Nephron progenitor cell (in vitro differentiated cells): ENCODE measurements around the gene C1orf74.

Source experiments
- DNase-seq: peaks from one replicate; pipeline ENCODE4 v3.0.0; 2021
- H3K27ac Mint-ChIP-seq: 2 replicates; pipeline ENCODE4 v1.8.0; 2021; ENCODE audit warnings: mild to moderate bottlenecking, moderate library complexity, mixed read lengths
- H3K27me3 Mint-ChIP-seq: 2 replicates; pipeline ENCODE4 v1.8.0; 2021; ENCODE audit warnings: mild to moderate bottlenecking, low read depth, mixed read lengths; ENCODE audit not compliant: poor library complexity
- H3K36me3 Mint-ChIP-seq: 2 replicates; pipeline ENCODE4 v1.8.0; 2021; ENCODE audit warnings: low read depth, mixed read lengths
- H3K4me1 Mint-ChIP-seq: 2 replicates; pipeline ENCODE4 v1.8.0; 2021; ENCODE audit warnings: mixed read lengths
- H3K4me3 Mint-ChIP-seq: 2 replicates; pipeline ENCODE4 v1.8.0; 2021; ENCODE audit warnings: mild to moderate bottlenecking, moderate library complexity, mixed read lengths
- H3K9me3 Mint-ChIP-seq: 2 replicates; pipeline ENCODE4 v1.8.0; 2021; ENCODE audit warnings: mild to moderate bottlenecking, moderate library complexity, mixed read lengths
- CTCF ChIP-seq: fragments of 200-600 bp; sonication (generic); IDR thresholded peaks from 2 replicates; pipeline ENCODE4 v1.5.0; 2021; ENCODE audit warnings: antibody characterized with exemption

Gene C1orf74

GRCh38 chr1:209791920-209792319 is 7.6 kb upstream of the C1orf74 start:
- Mint-ChIP-seq H3K27me3 (peaks cover 71% of the 10 kb centered on the region), H3K9me3 (no peaks in the 10 kb centered on the region), H3K27ac (no peak overlapping the region), H3K36me3 (no peaks in the 10 kb centered on the region), H3K4me1 (no peaks in the 10 kb centered on the region), H3K4me3 (no peak overlapping the region)
- DNase-seq, result no peak
- TF ChIP-seq CTCF, result no peak

GRCh38 chr1:209790286-209791193 is 6.2 kb upstream of the C1orf74 start:
- Mint-ChIP-seq H3K4me1 (no peaks in the 10 kb centered on the region), H3K27me3 (peaks cover 81% of the 10 kb centered on the region), H3K27ac (no peak overlapping the region), H3K9me3 (peaks cover 5% of the 10 kb centered on the region), H3K36me3 (peaks cover under 1% of the 10 kb centered on the region), H3K4me3 (no peak overlapping the region)
- no peak for TF ChIP-seq CTCF
- DNase-seq, result no peak

GRCh38 chr1:209789245-209789644 is 4.9 kb upstream of the C1orf74 start:
- H3K9me3 Mint-ChIP-seq, result peaks cover 15% of the 10 kb centered on the region

GRCh38 chr1:209787551-209787950 is 3.2 kb upstream of the C1orf74 start:
- Mint-ChIP-seq H3K27ac (no peak overlapping the region), H3K36me3 (peaks cover 13% of the 10 kb centered on the region), H3K4me1 (peaks cover 17% of the 10 kb centered on the region), H3K9me3 (peaks cover 15% of the 10 kb centered on the region), H3K4me3 (no peak overlapping the region), H3K27me3 (peaks cover 82% of the 10 kb centered on the region)
- no peak for DNase-seq
- no peak for TF ChIP-seq CTCF

More at GRCh38 chr1:209789245-209789644, 4.9 kb upstream of the C1orf74 start:
- H3K36me3 Mint-ChIP-seq, result peaks cover 9% of the 10 kb centered on the region
- TF ChIP-seq CTCF, result no peak
- H3K4me3 Mint-ChIP-seq, result no peak overlapping the region
- DNase-seq, result no peak
- H3K27me3 Mint-ChIP-seq, result peaks cover 89% of the 10 kb centered on the region
- H3K4me1 Mint-ChIP-seq, result peaks cover 6% of the 10 kb centered on the region
- H3K27ac Mint-ChIP-seq, result no peak overlapping the region

- Mint-ChIP-seq H3K9me3 (peaks cover 15% of the 10 kb centered on the region), H3K4me1 (peaks cover 17% of the 10 kb centered on the region), H3K36me3 (peaks cover 22% of the 10 kb centered on the region), H3K27ac (no peak overlapping the region), H3K27me3 (peaks cover 74% of the 10 kb centered on the region), H3K4me3 (no peak overlapping the region)
- no peak for TF ChIP-seq CTCF
- no peak for DNase-seq
Observed at GRCh38 chr1:209786146-209786545, 1.8 kb upstream of the C1orf74 start.

GRCh38 chr1:209785592-209785991 is 1.2 kb upstream of the C1orf74 start:
- no peak for DNase-seq
- H3K4me3 Mint-ChIP-seq, result no peak overlapping the region
- H3K36me3 Mint-ChIP-seq, result peaks cover 22% of the 10 kb centered on the region
- H3K9me3 Mint-ChIP-seq, result peaks cover 15% of the 10 kb centered on the region
- peaks cover 17% of the 10 kb centered on the region for H3K4me1 Mint-ChIP-seq
- TF ChIP-seq CTCF, result no peak
- H3K27ac Mint-ChIP-seq, result no peak overlapping the region
- peaks cover 69% of the 10 kb centered on the region for H3K27me3 Mint-ChIP-seq
